ENCODE data around the gene NEMP1. TPM values are rescaled to one million over a fixed set of nuclear protein-coding genes. Genes with fewer than 3 reads are reported as not detected.
"Not testable (repeated sequence)": the region's sequence is repeated elsewhere in the genome, so short reads cannot be mapped to it uniquely, and the experiment has no call there.

NEMP1 gene
- total RNA-seq, 1 donor from 2014 or later = 32.0 TPM

GRCh38 chr12:57029457-57029856 lies 49.1 kb downstream of the NEMP1 start:
- peaks cover 9% of the 10 kb centered on the region for H3K27me3 Mint-ChIP-seq

GRCh38 chr12:57027805-57028153 lies 50.8 kb downstream of the NEMP1 start:
- no peaks in the 10 kb centered on the region for H3K9me3 Mint-ChIP-seq
- DNase-seq (ENCODE audit: extremely low spot score, unreplicated experiment) = no peak
- H3K27ac Mint-ChIP-seq = no peak overlapping the region
- H3K4me1 Mint-ChIP-seq (ENCODE audit: unreplicated experiment) = peaks cover 25% of the 10 kb centered on the region
- H3K36me3 Mint-ChIP-seq = no peaks in the 10 kb centered on the region
- no peak for TF ChIP-seq CTCF (conservative IDR thresholded peaks at IDR 0.05)
- peaks cover 9% of the 10 kb centered on the region for H3K27me3 Mint-ChIP-seq
- H3K4me3 Mint-ChIP-seq = no peak overlapping the region

More at GRCh38 chr12:57029457-57029856, 49.1 kb downstream of the NEMP1 start:
- no peak for TF ChIP-seq CTCF (conservative IDR thresholded peaks at IDR 0.05)
- H3K36me3 Mint-ChIP-seq = no peaks in the 10 kb centered on the region
- peaks cover 21% of the 10 kb centered on the region for H3K4me1 Mint-ChIP-seq (ENCODE audit: unreplicated experiment)
- no peak overlapping the region for H3K4me3 Mint-ChIP-seq
- H3K9me3 Mint-ChIP-seq = no peaks in the 10 kb centered on the region
- DNase-seq (ENCODE audit: extremely low spot score, unreplicated experiment) = no peak
- no peak overlapping the region for H3K27ac Mint-ChIP-seq

- Mint-ChIP-seq H3K4me1 (ENCODE audit: unreplicated experiment) (peaks cover 25% of the 10 kb centered on the region), H3K27ac (peak overlapping the region; percentile 19), H3K4me3 (no peak overlapping the region), H3K27me3 (peaks cover 9% of the 10 kb centered on the region), H3K9me3 (no peaks in the 10 kb centered on the region), H3K36me3 (no peaks in the 10 kb centered on the region)
- no peak for TF ChIP-seq CTCF (conservative IDR thresholded peaks at IDR 0.05)
- no peak for DNase-seq (ENCODE audit: extremely low spot score, unreplicated experiment)
Measured at GRCh38 chr12:57027011-57027804, 51.4 kb downstream of the NEMP1 start.

GRCh38 chr12:57025196-57025595 lies 53.4 kb downstream of the NEMP1 start:
- H3K36me3 Mint-ChIP-seq = no peaks in the 10 kb centered on the region
- H3K9me3 Mint-ChIP-seq = no peaks in the 10 kb centered on the region
- no peak for DNase-seq (ENCODE audit: extremely low spot score, unreplicated experiment)
- no peak for TF ChIP-seq CTCF (conservative IDR thresholded peaks at IDR 0.05)
- H3K4me1 Mint-ChIP-seq (ENCODE audit: unreplicated experiment) = peaks cover 18% of the 10 kb centered on the region
- no peak overlapping the region for H3K4me3 Mint-ChIP-seq
- no peak overlapping the region for H3K27ac Mint-ChIP-seq
- peaks cover 9% of the 10 kb centered on the region for H3K27me3 Mint-ChIP-seq

- not testable (repeated sequence) for H3K27ac Mint-ChIP-seq; H3K36me3 Mint-ChIP-seq; H3K4me3 Mint-ChIP-seq; H3K27me3 Mint-ChIP-seq; DNase-seq (ENCODE audit: extremely low spot score, unreplicated experiment); H3K9me3 Mint-ChIP-seq
- peaks cover 20% of the 10 kb centered on the region for H3K4me1 Mint-ChIP-seq (ENCODE audit: unreplicated experiment)
Measured at GRCh38 chr12:57022324-57022723, 56.3 kb downstream of the NEMP1 start.

- Mint-ChIP-seq H3K4me1 (ENCODE audit: unreplicated experiment) (peaks cover 12% of the 10 kb centered on the region), H3K27me3 (peaks cover 9% of the 10 kb centered on the region), H3K36me3 (no peaks in the 10 kb centered on the region), H3K27ac (no peak overlapping the region), H3K9me3 (no peaks in the 10 kb centered on the region), H3K4me3 (no peak overlapping the region)
- no peak for TF ChIP-seq CTCF (conservative IDR thresholded peaks at IDR 0.05)
- DNase-seq (ENCODE audit: extremely low spot score, unreplicated experiment) = no peak
Measured at GRCh38 chr12:57019983-57020719, 58.4 kb downstream of the NEMP1 start.

All from type B pancreatic cell (in vitro differentiated cells).